Superior temporal gyrus (tissue), 1 donor: ENCODE results near the gene TIAM2.
"Not testable (repeated sequence)": the region's sequence is repeated elsewhere in the genome, so short reads cannot be mapped to it uniquely, and the experiment has no call there.

Experiments
- DNase-seq: peaks from one replicate; pipeline ENCODE4 v3.0.0-alpha.2; 2016; ENCODE audit errors: extremely low spot score

Gene TIAM2

GRCh38 chr6:155230975-155231374 lies 235.9 kb downstream of the TIAM2 start:
- DNase-seq = not testable (repeated sequence)

GRCh38 chr6:155232848-155233247 lies 237.7 kb downstream of the TIAM2 start:
- peak; percentile 22 for DNase-seq

DNA sequence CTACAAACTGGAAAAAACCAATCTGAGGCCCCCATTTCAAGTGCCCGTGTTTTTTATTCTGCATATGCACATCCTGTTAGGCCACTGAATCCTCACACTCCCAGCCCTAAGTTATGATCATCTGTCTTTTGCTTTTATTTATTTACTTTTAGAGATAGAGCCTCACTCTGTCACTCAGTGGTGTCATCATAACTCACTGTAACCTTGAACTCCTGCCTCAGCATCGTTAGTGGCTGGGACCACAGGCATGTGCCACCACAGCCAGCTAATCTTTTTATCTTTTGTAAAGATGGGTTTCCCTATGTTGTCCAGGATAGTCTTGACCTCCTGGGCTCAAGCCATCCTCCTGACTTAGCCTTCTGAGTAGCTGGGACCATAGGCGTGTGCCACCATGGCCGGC lies 239.1 kb downstream of the TIAM2 start:
- no peak for DNase-seq

- no peak for DNase-seq
Measured at GRCh38 chr6:155234687-155235086, 239.6 kb downstream of the TIAM2 start.

DNA sequence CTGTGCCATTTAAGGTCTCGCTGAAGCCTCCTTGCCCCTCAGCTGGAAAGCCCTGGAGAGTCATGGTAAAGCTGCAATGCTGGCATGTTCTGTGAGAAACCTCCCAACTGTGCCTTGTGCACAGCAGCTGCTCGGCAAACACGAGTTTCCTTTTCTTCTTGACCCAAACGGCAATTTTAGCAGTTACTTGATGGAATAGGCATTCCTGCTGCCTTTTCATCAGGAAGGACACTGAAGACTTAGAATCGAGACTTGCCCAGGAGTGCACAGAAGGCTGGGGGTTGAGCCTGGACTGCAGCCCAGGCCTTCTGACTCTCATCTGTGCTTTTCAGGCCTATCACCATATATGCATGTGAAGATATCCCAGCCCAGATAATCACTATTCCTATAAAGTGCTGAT lies 240.0 kb downstream of the TIAM2 start:
- no peak for DNase-seq

- DNase-seq = no peak
Measured at GRCh38 chr6:155237613-155238012, 242.5 kb downstream of the TIAM2 start.

- no peak for DNase-seq
Measured at GRCh38 chr6:155240905-155241600, 245.9 kb downstream of the TIAM2 start.

- no peak for DNase-seq
Measured at GRCh38 chr6:155241966-155242365, 246.9 kb downstream of the TIAM2 start.

GRCh38 chr6:155244434-155244833 lies 249.3 kb downstream of the TIAM2 start:
- DNase-seq = no peak

DNA sequence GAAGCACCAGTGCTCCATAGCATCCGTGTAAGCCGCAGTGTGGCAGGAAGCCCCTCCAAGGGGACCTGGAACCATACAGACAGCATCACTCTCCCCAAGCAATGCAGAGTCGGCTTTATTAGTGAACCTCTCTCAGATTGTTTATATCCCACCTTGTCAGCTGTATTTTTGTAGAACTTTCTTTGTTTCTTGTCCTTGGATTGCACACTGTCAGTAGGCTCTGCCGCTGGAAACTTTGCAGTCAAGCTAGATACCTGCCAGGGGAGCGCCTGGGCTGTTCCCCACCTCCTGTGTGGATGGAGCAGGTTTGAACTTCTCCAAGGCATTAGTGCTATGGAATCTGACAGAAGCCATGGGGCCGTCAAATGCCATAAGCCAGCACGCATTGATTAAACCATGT lies 250.1 kb downstream of the TIAM2 start:
- DNase-seq = no peak

- DNase-seq = no peak
Measured at GRCh38 chr6:155245831-155246230, 250.7 kb downstream of the TIAM2 start.

- no peak for DNase-seq
Measured at GRCh38 chr6:155246825-155247224, 251.7 kb downstream of the TIAM2 start.

GRCh38 chr6:155247618-155248007 lies 252.5 kb downstream of the TIAM2 start:
- no peak for DNase-seq

GRCh38 chr6:155248008-155249001 lies 253.2 kb downstream of the TIAM2 start:
- DNase-seq = peak; percentile 87

GRCh38 chr6:155250701-155251381 lies 255.7 kb downstream of the TIAM2 start:
- no peak for DNase-seq

- no peak for DNase-seq
Measured at GRCh38 chr6:155252581-155252980, 257.5 kb downstream of the TIAM2 start.

- no peak for DNase-seq
Measured at GRCh38 chr6:155253337-155253736, 258.2 kb downstream of the TIAM2 start.

GRCh38 chr6:155254139-155254538 lies 259.0 kb downstream of the TIAM2 start:
- no peak for DNase-seq

DNA sequence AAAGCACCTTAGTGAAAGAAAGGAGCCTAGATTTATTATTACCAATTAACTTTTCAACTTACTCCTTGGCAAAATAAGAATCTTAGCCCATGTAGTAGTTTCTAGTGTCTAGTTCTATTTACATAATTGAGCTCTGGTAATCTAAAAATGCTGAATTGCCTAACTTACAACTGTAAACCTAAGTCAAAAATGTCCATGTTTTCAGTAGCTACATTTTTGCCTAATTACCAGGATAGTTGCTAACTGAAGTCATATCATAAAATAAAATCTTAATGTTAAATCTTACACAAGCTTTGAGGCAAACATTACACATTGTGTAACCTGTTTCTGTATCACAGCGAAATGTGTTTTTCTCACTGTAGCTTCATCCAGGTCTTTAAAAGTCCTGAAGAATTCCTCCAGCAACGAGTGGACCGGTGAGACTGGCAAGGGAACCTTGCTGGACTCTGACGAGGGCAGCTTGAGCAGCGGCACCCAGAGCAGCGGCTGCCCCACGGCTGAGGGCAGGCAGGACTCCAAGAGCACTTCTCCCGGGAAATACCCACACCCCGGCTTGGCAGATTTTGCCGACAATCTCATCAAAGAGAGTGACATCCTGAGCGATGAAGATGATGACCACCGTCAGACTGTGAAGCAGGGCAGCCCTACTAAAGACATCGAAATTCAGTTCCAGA lies 261.1 kb downstream of the TIAM2 start:
- no peak for DNase-seq

GRCh38 chr6:155257796-155258195 lies 262.7 kb downstream of the TIAM2 start:
- no peak for DNase-seq

- no peak for DNase-seq
Measured at GRCh38 chr6:155259204-155259603, 264.1 kb downstream of the TIAM2 start.

- no peak for DNase-seq
Measured at GRCh38 chr6:155259897-155260296, 264.8 kb downstream of the TIAM2 start.
